Upper lobe of left lung (tissue), 6 donors: Measurements from ENCODE around the gene SPAG16. TPM values are rescaled to one million over a fixed set of nuclear protein-coding genes. Genes with fewer than 3 reads are reported as not detected.
"Not testable (repeated sequence)": the region's sequence is repeated elsewhere in the genome, so short reads cannot be mapped to it uniquely, and the experiment has no call there.

ENCODE experiments used
- ATAC-seq, 2 donors: fragments of 200-7000 bp; cut with Tn5 transposase; one replicate each; pipeline ENCODE4 v1.9.1; 2022; ENCODE audit warnings: mild to moderate bottlenecking in 2 of 2, moderate library complexity in 2 of 2; ENCODE audit not compliant: low FRiP score in 2 of 2
- DNase-seq, 2 donors: peaks; one replicate each; pipeline ENCODE4 v3.0.0-alpha.2; 2019 to 2020
- H3K27ac ChIP-seq, 4 donors: fragments of 200-600 bp; sonication (generic); one replicate each; pipeline ENCODE4 v1.5.1; 2016 to 2019
- H3K27me3 ChIP-seq, 4 donors: fragments of 200-600 bp; sonication (generic); one replicate each; pipeline ENCODE4 v1.5.1; 2017 to 2019
- H3K36me3 ChIP-seq, 4 donors: fragments of 200-600 bp; sonication (generic); one replicate each; pipeline ENCODE4 v1.5.1; 2016 to 2019
- H3K4me1 ChIP-seq, 4 donors: fragments of 200-600 bp; sonication (generic); one replicate each; pipeline ENCODE4 v1.5.1; 2018 to 2019
- H3K4me3 ChIP-seq, 4 donors: fragments of 200-600 bp; sonication (generic); one replicate each; pipeline ENCODE4 v1.5.1; 2017 to 2019; ENCODE audit warnings: mild to moderate bottlenecking in 2 of 4, moderate library complexity in 1 of 4
- H3K9me3 ChIP-seq, 4 donors: fragments of 200-600 bp; sonication (generic); one replicate each; pipeline ENCODE4 v1.5.1; 2018 to 2019
- EP300 ChIP-seq, 4 donors: sonication (generic); formaldehyde crosslinking; IDR thresholded peaks; one replicate each; pipeline ENCODE4 v1.5.1; 2017; ENCODE audit warnings: antibody characterized with exemption in 4 of 4, control low read depth in 2 of 4
- POLR2A ChIP-seq, 4 donors: fragments of 450-650 bp; IDR thresholded peaks; one replicate each; pipeline ENCODE4 v1.5.1; 2016 to 2017; ENCODE audit warnings: antibody characterized with exemption in 4 of 4, mild to moderate bottlenecking in 2 of 4
- POLR2AphosphoS5 ChIP-seq, 2 donors: sonication (generic); formaldehyde crosslinking; IDR thresholded peaks; one replicate each; pipeline ENCODE4 v1.5.1; 2017; ENCODE audit warnings: antibody characterized with exemption in 2 of 2
- WGBS, 2 donors: methylation state at CpG; one replicate each; pipeline ENCODE4 v1.1.5; 2017 to 2018; 5-methylcytosine and 5-hydroxymethylcytosine counted together
- total RNA-seq, 6 donors: library from RNA; depleted of rRNA in 4 of 6; stranded (reverse); fragments of >200 nt in 4 of 6; gene quantifications; one replicate each; pipeline versions ENCODE4 v1.1.0 to v1.2.1, GENCODE V29; 2016 to 2021
- TF ChIP-seq, protein P1 (sequence below), 6 experiments: fragments of 450-650 bp in 4 of 6; fragments of 200-600 bp in 2 of 6; sonication (generic) in 2 of 6; IDR thresholded peaks; one replicate each; pipeline ENCODE4 v1.5.1; 2016 to 2019; ENCODE audit warnings: antibody characterized with exemption in 6 of 6
- donor health status: DM: no; HTN: no; CAD: no; lungs with moderate emphysema.
- donor health status: DM: no; HTN: yes; CAD: no; lungs with severe emphysema.

The SPAG16 gene
- total RNA-seq, 6 donors from 2014 or later, result 9.7 to 65.0 (median 12.9) TPM

DNA sequence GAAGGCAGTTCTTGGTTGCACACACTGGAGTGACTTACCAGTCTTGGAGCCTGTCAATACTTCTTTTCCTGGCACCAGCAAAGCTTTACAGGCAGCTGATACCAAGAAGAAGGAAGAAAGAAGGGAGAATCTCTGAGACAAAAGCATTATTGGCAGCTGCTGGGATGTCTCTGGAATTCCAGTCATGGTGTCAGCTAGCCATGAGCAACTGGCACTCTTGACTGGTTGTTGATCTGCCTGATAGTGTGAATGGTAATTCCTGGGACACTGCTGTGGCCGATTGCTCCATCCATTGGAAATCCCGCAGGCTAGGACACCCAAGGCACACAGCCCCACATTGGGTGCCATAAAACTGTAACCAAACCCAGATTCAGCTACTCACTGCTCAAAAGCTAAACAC lies 17.8 kb upstream of the SPAG16 start:
- ATAC-seq (no peak), DNase-seq (no peak)
- Histone ChIP-seq H3K36me3 (no peaks in the 10 kb centered on the region), H3K27me3 (no peaks in the 10 kb centered on the region), H3K4me3 (no peak overlapping the region), H3K27ac (no peak overlapping the region), H3K9me3 (no peaks in the 10 kb centered on the region), H3K4me1 (no peaks in the 10 kb centered on the region)
- WGBS, 2 donors, result 78 to 79% methylated on average over 2 of the region's 2 CpGs
- TF ChIP-seq, protein P1, sequence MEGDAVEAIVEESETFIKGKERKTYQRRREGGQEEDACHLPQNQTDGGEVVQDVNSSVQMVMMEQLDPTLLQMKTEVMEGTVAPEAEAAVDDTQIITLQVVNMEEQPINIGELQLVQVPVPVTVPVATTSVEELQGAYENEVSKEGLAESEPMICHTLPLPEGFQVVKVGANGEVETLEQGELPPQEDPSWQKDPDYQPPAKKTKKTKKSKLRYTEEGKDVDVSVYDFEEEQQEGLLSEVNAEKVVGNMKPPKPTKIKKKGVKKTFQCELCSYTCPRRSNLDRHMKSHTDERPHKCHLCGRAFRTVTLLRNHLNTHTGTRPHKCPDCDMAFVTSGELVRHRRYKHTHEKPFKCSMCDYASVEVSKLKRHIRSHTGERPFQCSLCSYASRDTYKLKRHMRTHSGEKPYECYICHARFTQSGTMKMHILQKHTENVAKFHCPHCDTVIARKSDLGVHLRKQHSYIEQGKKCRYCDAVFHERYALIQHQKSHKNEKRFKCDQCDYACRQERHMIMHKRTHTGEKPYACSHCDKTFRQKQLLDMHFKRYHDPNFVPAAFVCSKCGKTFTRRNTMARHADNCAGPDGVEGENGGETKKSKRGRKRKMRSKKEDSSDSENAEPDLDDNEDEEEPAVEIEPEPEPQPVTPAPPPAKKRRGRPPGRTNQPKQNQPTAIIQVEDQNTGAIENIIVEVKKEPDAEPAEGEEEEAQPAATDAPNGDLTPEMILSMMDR (IDR thresholded peaks at IDR 0.05), result no peak
- TF ChIP-seq EP300 (IDR thresholded peaks at IDR 0.05) (no peak), POLR2A (IDR thresholded peaks at IDR 0.05) (no peak), POLR2AphosphoS5 (IDR thresholded peaks at IDR 0.05) (no peak)

DNA sequence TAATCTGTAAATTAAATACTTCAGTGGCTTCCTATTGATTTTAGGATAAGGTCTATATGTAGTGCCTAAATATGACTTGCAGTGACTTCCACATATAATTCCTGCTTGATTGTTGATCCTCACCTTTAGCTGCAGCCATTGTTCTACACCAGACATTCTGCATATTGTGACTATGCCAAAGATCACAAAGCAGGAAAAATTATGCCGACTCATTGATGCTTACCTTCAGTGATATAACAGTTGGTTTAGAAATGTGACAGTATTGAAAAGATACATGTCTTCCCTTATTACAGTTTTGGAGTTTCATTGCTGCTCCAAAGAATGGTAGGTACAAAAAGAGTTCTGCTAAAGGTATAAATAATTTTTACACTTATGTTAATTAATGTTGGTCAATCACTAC lies 12.3 kb upstream of the SPAG16 start:
- no peak overlapping the region for H3K4me3 ChIP-seq
- no peak overlapping the region for H3K27ac ChIP-seq
- no peaks in the 10 kb centered on the region for H3K4me1 ChIP-seq
- no peak for DNase-seq
- 79 to 88% methylated on average over 1 of the region's 1 CpG for WGBS, 2 donors
- TF ChIP-seq POLR2A (IDR thresholded peaks at IDR 0.05), result no peak
- TF ChIP-seq, protein P1 (IDR thresholded peaks at IDR 0.05), result no peak
- TF ChIP-seq POLR2AphosphoS5 (IDR thresholded peaks at IDR 0.05), result no peak
- no peak for TF ChIP-seq EP300 (IDR thresholded peaks at IDR 0.05)
- H3K9me3 ChIP-seq, result peaks cover 0 to 2% (median 0%) of the 10 kb centered on the region in 4 donors
- no peaks in the 10 kb centered on the region for H3K27me3 ChIP-seq
- ATAC-seq, result no peak
- no peaks in the 10 kb centered on the region for H3K36me3 ChIP-seq

DNA sequence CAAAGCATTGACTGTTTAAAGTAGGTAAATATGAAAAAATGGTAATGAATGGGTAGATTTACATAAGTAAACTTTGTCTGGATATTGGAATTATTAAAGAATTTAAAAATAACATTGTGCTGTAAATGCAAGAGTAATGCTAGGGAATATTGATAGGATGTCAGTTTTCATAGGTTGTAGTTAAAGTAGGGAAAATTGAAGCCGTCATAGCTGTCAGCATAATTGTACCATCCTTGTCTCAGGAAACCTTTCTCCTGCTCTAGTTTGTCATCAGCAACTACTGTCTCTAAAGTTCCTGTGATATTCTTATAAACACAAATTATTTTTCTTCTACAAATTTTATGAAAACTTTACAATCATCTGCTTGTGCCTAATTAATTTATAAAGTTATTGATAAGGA lies 10.1 kb upstream of the SPAG16 start:
- no peak overlapping the region for H3K4me3 ChIP-seq
- TF ChIP-seq, protein P1 (IDR thresholded peaks at IDR 0.05), result no peak
- TF ChIP-seq EP300 (IDR thresholded peaks at IDR 0.05), result no peak
- TF ChIP-seq POLR2A (IDR thresholded peaks at IDR 0.05), result no peak
- no peaks in the 10 kb centered on the region for H3K4me1 ChIP-seq
- no peak for ATAC-seq
- H3K27me3 ChIP-seq, result no peaks in the 10 kb centered on the region
- H3K27ac ChIP-seq, result no peak overlapping the region
- no peak for DNase-seq
- H3K36me3 ChIP-seq, result no peaks in the 10 kb centered on the region
- H3K9me3 ChIP-seq, result peaks cover 0 to 10% (median 3%) of the 10 kb centered on the region in 4 donors
- WGBS, 2 donors, result 82 to 96% methylated on average over 1 of the region's 1 CpG

DNA sequence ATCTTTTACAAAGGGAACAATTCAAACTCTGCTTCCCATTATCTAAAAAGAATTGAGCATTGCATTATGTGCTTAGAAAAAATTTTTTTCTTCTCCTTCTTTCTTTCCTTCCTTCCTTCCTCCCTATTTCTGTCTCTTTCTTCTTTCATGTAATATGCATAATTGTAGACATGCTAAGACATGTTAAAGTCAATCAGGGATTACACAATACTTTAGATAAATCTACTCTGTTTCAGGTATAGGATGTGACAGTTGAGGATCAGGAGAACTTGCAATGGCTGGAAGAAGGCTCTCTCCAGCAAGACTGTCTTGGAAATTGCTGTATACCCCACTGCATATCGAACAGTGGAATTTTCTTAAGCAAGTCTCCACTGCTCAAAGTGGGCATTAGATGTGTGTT lies 9.0 kb upstream of the SPAG16 start:
- WGBS, 2 donors, result 80 to 94% methylated on average over 1 of the region's 1 CpG
- no peak for TF ChIP-seq POLR2A (IDR thresholded peaks at IDR 0.05)
- TF ChIP-seq, protein P1 (IDR thresholded peaks at IDR 0.05), result no peak
- TF ChIP-seq EP300 (IDR thresholded peaks at IDR 0.05), result no peak
- TF ChIP-seq POLR2AphosphoS5 (IDR thresholded peaks at IDR 0.05), result no peak

DNA sequence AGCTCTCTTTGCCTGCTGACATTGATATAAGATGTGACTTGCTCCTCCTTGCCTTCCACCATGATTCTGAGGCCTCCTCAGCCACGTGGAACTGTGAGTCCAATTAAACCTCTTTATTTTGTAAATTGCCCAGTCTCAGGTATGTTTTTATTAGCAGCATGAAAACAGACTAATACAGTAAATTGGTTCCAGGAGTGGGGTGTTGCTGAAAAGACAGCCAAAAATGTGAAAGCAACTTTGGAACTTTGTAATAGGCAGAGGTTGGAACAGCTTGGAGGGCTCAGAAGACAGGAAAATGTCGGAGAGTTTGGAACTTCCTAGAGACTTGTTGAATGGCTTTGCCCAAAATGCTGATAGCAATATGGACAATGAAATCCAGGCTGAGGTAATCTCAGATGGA lies 7.1 kb upstream of the SPAG16 start:
- not testable (repeated sequence) for H3K36me3 ChIP-seq, H3K27me3 ChIP-seq, DNase-seq, H3K4me3 ChIP-seq, H3K4me1 ChIP-seq, H3K9me3 ChIP-seq, H3K27ac ChIP-seq, ATAC-seq
- 73 to 89% methylated on average over 2 of the region's 2 CpGs for WGBS, 2 donors

More for the DNA sequence above, 9.0 kb upstream of the SPAG16 start:
- H3K36me3 ChIP-seq, result no peaks in the 10 kb centered on the region
- H3K27me3 ChIP-seq, result no peaks in the 10 kb centered on the region
- H3K4me1 ChIP-seq, result no peaks in the 10 kb centered on the region
- H3K9me3 ChIP-seq, result peaks cover 0 to 10% (median 3%) of the 10 kb centered on the region in 4 donors
- no peak for DNase-seq
- no peak for ATAC-seq
- no peak overlapping the region for H3K27ac ChIP-seq
- H3K4me3 ChIP-seq, result no peak overlapping the region
